Heart left ventricle (tissue), 16 donors: ENCODE measurements around the gene MIEN1. TPM values are rescaled to one million over a fixed set of nuclear protein-coding genes. Genes with fewer than 3 reads are reported as not detected.
"Not testable (repeated sequence)": the region's sequence is repeated elsewhere in the genome, so short reads cannot be mapped to it uniquely, and the experiment has no call there.

Experiments
- ATAC-seq, 4 donors: fragments of 200-7000 bp; cut with Tn5 transposase; one replicate each; pipeline ENCODE4 v1.9.1; 2020 to 2022; ENCODE audit warnings: moderate library complexity in 4 of 4, mild to moderate bottlenecking in 3 of 4, moderate number of reproducible peaks in 1 of 4
- DNase-seq, 5 donors: peaks; one replicate each; pipeline ENCODE4 v3.0.0-alpha.2; 2020
- H3K27ac ChIP-seq, 12 donors: fragments of 200-600 bp; sonication (generic) in 4 of 12; one replicate each; pipeline versions ENCODE4 v1.5.0 to v1.8.0; 2016 to 2022; ENCODE audit warnings: mild to moderate bottlenecking in 2 of 12
- H3K27me3 ChIP-seq, 9 donors: fragments of 200-600 bp; sonication (generic) in 2 of 9; one replicate each; pipeline versions ENCODE4 v1.5.1 to v1.8.0; 2016 to 2022; ENCODE audit warnings: mild to moderate bottlenecking in 3 of 9
- H3K36me3 ChIP-seq, 9 donors: fragments of 200-600 bp; sonication (generic) in 2 of 9; one replicate each; pipeline versions ENCODE4 v1.5.0 to v1.8.0; 2018 to 2022; ENCODE audit warnings: mild to moderate bottlenecking in 2 of 9
- H3K4me1 ChIP-seq, 12 donors: fragments of 200-600 bp; sonication (generic) in 4 of 12; one replicate each; pipeline versions ENCODE4 v1.5.0 to v1.8.0; 2016 to 2022; ENCODE audit warnings: mild to moderate bottlenecking in 3 of 12
- H3K4me3 ChIP-seq, 12 donors: fragments of 200-600 bp; sonication (generic) in 4 of 12; one replicate each; pipeline versions ENCODE4 v1.5.0 to v1.8.0; 2017 to 2022; ENCODE audit warnings: mild to moderate bottlenecking in 9 of 12, moderate library complexity in 4 of 12
- H3K9me3 ChIP-seq, 12 donors: fragments of 200-600 bp; sonication (generic) in 4 of 12; one replicate each; pipeline versions ENCODE4 v1.5.0 to v1.8.0; 2016 to 2022; ENCODE audit warnings: mild to moderate bottlenecking in 1 of 12
- CTCF ChIP-seq, 12 donors: fragments of 200-600 bp; sonication (generic) in 4 of 12; IDR thresholded peaks; one replicate each; pipeline versions ENCODE4 v1.5.0 to v1.8.0; 2018 to 2022; ENCODE audit warnings: antibody characterized with exemption in 12 of 12, mild to moderate bottlenecking in 5 of 12
- POLR2A ChIP-seq, 2 donors: fragments of 450-650 bp; IDR thresholded peaks; one replicate each; pipeline ENCODE4 v1.6.1; 2017; ENCODE audit warnings: antibody characterized with exemption in 2 of 2, mild to moderate bottlenecking in 2 of 2, moderate library complexity in 2 of 2
- WGBS, 4 donors: extraction: QIAGEN DNeasy Blood & Tissue Kit in 2 of 4; methylation state at CpG; one replicate each; pipeline versions ENCODE4 v1.1.5 to v1.1.7; 2013 to 2018; 5-methylcytosine and 5-hydroxymethylcytosine counted together
- intact Hi-C, 10 donors: fragments of 100-400 bp; cut with DNase I; formaldehyde crosslinking; loops; one replicate each; pipeline versions ENCODE4 v1.11.1 to v1.14.2; 2022
- polyA plus RNA-seq, 2 donors: library from polyadenylated mRNA; stranded (reverse); fragments of 200-250 nt; gene quantifications; one replicate each; pipeline ENCODE4 v1.2.3, GENCODE V29; 2013
- total RNA-seq, 9 donors: library from RNA; depleted of rRNA in 2 of 9; stranded (reverse); fragments of >200 nt in 2 of 9; fragmentation: NEBNext Ultra II Directional in 3 of 9; extraction: Animal tissue kit (Norgen Biotek cat#: 25700) in 3 of 9; gene quantifications; one replicate each; pipeline versions ENCODE4 v1.1.0 to v1.2.4, GENCODE V29; 2016 to 2023
- donor health status: ischemic (EF 13 %, LVEDD 7.1; RV severe dilation, severe dysfunction).
- donor health status: healthy with polysubstance abuse.
- donor health status: DM: no; HTN: yes; CAD: no.
- donor health status: DM: no; HTN: no; CAD: no.
- donor health status: ischemic (EF 25% LVEDD 6.9; RV normal size, moderate dysfunction).
- donor health status: ischemic (EF 25% LVEDD 5.7; RV mildly dilated, moderate dysfunction).
- donor health status: healthy.
- donor health status: DM: yes; HTN: yes; CAD: no.
- donor health status: ischemic (EF 35%, LVEDD 5.7; RV mildly dilated, moderate dysfunction).
- donor health status: nonischemic (EF 11% LVEDD 7.7; RV severe dilation, severe dysfunction).
- donor health status: DM: yes; HTN: yes; CAD: no.
- donor health status: PGD.
- donor health status: ischemic (EF 29% LVEDD 5.4; RV normal size, mild dysfunction).
- donor health status: nonischemic (EF 23%, LVEDD 6.1; RV moderate dilation, normal function).

MIEN1 gene
- total and polyA plus RNA-seq, 11 donors, result 34.3 to 159 (median 55.1) TPM

- Histone ChIP-seq H3K4me1 (peaks cover 0 to 54% (median 21%) of the 10 kb centered on the region in 12 donors), H3K9me3 (no peaks in the 10 kb centered on the region), H3K36me3 (no peaks in the 10 kb centered on the region), H3K27ac (peak overlapping the region; percentile 54 to 94 (median 90)), H3K27me3 (peaks cover 0 to 13% (median 0%) of the 10 kb centered on the region in 9 donors), H3K4me3 (peak overlapping the region; percentile 71 to 99 (median 90))
- WGBS, 4 donors, result 0 to 1% (median 1%) methylated on average over 18 to 57 of the region's 57 CpGs
- peak in 1 of 5 donors; percentile 64 for DNase-seq
- no peak for TF ChIP-seq POLR2A (IDR thresholded peaks at IDR 0.05)
- ATAC-seq, result peak; percentile 13 to 61 (median 46)
- intact Hi-C loops, result no loop called here
Observed at GRCh38 chr17:39700148-39700987, 30.0 kb downstream of the MIEN1 start.

GRCh38 chr17:39699818-39700147 lies 30.5 kb downstream of the MIEN1 start, which contains the start of gene ERBB2:
TSS of gene ERBB2 (plus strand) at chr17:39700064. CDS start at chr17:39700239, 175 bp downstream.
- H3K4me3 ChIP-seq, result peak within 1 kb of the TSS; percentile 71 to 99 (median 90)
- DNase-seq, result peak; percentile 74 to 83 (median 78)
- TF ChIP-seq CTCF (IDR thresholded peaks at IDR 0.05) (no peak), POLR2A (IDR thresholded peaks at IDR 0.05) (peak in 1 of 2 donors; percentile 58)
- H3K27ac ChIP-seq, result peak within 1 kb of the TSS; percentile 54 to 94 (median 90)
- peaks cover 0 to 13% (median 0%) of the 10 kb centered on the region in 9 donors for H3K27me3 ChIP-seq
- H3K9me3 ChIP-seq, result no peaks in the 10 kb centered on the region
- H3K4me1 ChIP-seq, result peaks cover 0 to 48% (median 16%) of the 10 kb centered on the region in 12 donors
- ATAC-seq, result peak; percentile 66 to 87 (median 86)
- 1 to 3% (median 2%) methylated on average over 12 to 20 of the region's 20 CpGs for WGBS, 4 donors
- intact Hi-C loops, result loop anchor here in 2 of 10 donors (1.0 to 5.0 kb wide), 2 partner anchors 12 to 33 kb away; partner anchors contain the start of gene MIEN1 (in 1 of the 2)
- peaks cover 0 to 5% (median 0%) of the 10 kb centered on the region in 9 donors for H3K36me3 ChIP-seq

GRCh38 chr17:39699157-39699817 lies 31.0 kb downstream of the MIEN1 start:
- Histone ChIP-seq H3K4me1 (peaks cover 0 to 43% (median 13%) of the 10 kb centered on the region in 12 donors), H3K27me3 (peaks cover 0 to 13% (median 0%) of the 10 kb centered on the region in 9 donors), H3K27ac (peak overlapping the region in 11 of 12 donors; percentile 61 to 94 (median 90)), H3K4me3 (peak overlapping the region; percentile 71 to 99 (median 90))
- not testable (repeated sequence) for H3K36me3 ChIP-seq, H3K9me3 ChIP-seq, ATAC-seq
- peak in 1 of 5 donors; percentile 10 for DNase-seq
- 49 to 51% (median 51%) methylated on average over 11 of the region's 11 CpGs for WGBS, 4 donors
- intact Hi-C loops, result loop anchor here in 2 of 10 donors (1.0 to 5.0 kb wide), 2 partner anchors 12 to 33 kb away; partner anchors contain the start of gene MIEN1 (in 1 of the 2)

- H3K4me3 ChIP-seq, result no peak overlapping the region
- H3K27ac ChIP-seq, result no peak overlapping the region
- peaks cover 0 to 13% (median 0%) of the 10 kb centered on the region in 9 donors for H3K27me3 ChIP-seq
- no peaks in the 10 kb centered on the region for H3K9me3 ChIP-seq
- ATAC-seq (no peak), DNase-seq (no peak)
- intact Hi-C loops, result loop anchor here in 1 of 10 donors (5.0 kb wide), 1 partner anchor 34 kb away; the partner anchor contains the start of gene MIEN1
- H3K36me3 ChIP-seq, result peaks cover 0 to 6% (median 0%) of the 10 kb centered on the region in 9 donors
- 86 to 92% (median 89%) methylated on average over 5 of the region's 5 CpGs for WGBS, 4 donors
- H3K4me1 ChIP-seq, result peaks cover 0 to 32% (median 12%) of the 10 kb centered on the region in 12 donors
- TF ChIP-seq CTCF (IDR thresholded peaks at IDR 0.05), result no peak
- no peak for TF ChIP-seq POLR2A (IDR thresholded peaks at IDR 0.05)
Observed at GRCh38 chr17:39697961-39698360, 32.4 kb downstream of the MIEN1 start.
